GM19452 (cell line): ENCODE data around the gene TSR3.

Source experiments
- ATAC-seq: cut with Tn5 transposase; IDR thresholded peaks from one replicate; pipeline ENCODE4 v1.9.1; 2021; ENCODE audit not compliant: unreplicated experiment

The TSR3 gene

GRCh38 chr16:1378087-1378803 lies 26.6 kb upstream of the TSR3 start:
- ATAC-seq = no peak

GRCh38 chr16:1377406-1378010 lies 25.8 kb upstream of the TSR3 start:
- ATAC-seq = no peak

DNA sequence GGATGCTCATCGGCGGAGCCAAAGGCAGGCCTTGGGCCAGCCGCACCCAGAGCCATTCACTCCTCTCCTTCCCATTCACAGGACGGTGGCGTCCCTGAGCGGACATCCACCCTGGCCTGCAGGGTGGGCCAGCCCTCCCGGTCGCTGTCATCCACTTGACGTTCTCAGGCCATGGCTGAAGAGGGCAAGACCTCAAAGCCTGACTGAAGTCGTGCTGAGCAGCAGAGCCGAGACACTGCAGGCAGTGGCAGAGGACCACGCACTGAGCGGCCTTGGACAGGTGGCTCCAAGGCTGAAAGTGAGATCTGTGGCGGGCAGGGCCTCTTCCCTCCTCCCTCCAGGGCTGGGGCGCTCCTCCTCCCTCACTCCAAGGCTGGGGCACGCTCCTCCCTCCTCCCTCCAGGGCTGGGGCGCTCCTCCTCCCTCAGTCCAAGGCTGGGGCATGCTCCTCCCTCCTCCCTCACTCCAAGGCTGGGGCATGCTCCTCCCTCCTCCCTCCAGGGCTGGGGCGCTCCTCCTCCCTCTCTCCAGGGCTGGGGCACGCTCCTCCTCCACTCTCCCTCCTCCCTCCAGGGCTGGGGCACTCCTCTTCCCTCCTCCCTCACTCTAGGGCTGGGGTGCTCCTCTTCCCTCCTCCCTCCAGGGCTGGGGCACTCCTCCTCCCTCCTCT lies 24.2 kb upstream of the TSR3 start:
- ATAC-seq = no peak

DNA sequence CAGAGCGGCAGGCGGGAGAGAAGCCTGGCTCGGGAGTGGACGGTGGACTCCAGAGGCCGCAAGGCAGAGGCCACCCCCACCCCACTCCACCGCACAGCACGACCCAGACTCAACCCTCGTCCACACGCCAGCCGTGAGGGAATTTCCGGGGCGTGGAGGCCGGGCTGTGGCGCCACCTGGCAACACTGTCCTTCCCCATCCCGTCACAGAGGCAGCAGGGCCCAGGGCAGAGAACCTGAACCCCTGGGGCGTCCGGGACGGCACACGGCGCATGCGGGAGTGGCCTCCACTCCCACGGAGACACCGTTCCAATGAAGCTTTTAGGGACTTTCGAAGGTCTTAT lies 23.6 kb upstream of the TSR3 start:
- no peak for ATAC-seq

DNA sequence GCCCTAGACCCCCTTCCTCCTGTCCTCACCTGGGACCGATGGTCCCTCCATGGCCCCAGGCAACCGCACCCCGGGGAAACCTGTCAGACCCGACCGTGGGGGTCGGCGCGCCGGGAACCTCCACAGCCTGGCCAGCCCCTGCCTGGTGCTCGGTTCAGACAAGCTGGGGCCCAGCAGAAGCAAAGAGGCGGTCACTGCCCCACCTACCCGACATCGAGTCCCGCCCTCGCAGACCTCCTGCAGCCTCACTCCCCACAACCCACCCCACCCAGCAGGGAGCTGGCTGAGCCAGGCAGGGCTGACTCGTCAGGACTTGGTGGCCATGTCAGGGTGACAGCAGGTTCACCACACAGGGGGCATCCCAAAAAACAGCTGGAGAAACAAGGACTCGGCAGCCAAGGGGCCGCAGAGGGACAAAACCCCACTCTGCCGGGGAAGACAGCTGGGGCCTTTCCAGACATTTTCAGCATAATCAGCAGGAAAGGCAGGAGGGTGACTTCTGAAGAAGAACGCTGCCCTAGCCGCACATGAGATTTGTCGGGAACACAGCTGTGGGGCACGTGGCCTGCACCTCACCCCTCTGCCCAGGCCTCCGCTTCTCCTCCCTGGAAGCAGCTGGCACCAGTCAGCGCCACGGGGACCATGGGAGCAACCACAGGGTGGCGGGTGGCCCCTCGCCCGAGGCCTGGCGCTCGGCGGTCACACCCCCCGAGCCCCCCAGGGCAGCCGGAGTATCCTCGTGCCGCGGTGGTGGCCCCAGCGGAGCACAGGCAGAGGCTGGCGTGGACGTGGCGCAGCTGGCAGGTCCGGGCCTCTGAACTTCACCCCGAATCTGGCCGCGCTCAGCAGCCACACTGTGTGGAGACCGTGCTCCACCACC lies 23.0 kb upstream of the TSR3 start:
- no peak for ATAC-seq

DNA sequence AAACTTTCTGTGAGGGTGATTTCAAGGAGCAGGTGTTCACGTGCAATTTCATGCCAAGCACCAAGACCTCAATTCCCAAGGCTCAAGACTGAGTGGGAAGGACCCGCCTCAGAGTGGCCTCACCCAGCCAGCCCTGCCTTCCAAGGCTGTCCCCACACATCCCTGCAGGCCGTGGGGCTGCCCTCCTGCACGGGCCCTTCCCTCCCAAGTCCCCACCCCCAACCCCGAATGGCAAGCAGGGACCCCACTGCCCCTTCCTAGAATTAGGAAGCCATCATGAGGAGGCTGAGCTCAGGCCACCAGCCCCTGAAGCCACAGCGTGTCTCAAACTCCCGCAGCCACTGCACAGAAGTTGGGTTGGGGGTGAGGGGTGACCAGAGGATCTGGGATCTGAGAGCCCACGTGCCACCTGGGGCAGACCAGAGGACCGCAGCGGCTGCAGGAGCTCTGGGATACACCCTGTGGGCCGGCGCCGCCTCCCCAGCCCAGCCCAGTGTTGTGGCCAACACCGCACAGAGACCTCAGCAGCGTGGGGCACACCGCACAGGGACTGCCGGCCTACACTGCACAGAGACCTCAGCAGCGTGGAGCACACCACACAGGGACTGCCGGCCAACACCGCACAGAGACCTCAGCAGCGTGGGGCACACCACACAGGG lies 20.7 kb upstream of the TSR3 start:
- no peak for ATAC-seq

DNA sequence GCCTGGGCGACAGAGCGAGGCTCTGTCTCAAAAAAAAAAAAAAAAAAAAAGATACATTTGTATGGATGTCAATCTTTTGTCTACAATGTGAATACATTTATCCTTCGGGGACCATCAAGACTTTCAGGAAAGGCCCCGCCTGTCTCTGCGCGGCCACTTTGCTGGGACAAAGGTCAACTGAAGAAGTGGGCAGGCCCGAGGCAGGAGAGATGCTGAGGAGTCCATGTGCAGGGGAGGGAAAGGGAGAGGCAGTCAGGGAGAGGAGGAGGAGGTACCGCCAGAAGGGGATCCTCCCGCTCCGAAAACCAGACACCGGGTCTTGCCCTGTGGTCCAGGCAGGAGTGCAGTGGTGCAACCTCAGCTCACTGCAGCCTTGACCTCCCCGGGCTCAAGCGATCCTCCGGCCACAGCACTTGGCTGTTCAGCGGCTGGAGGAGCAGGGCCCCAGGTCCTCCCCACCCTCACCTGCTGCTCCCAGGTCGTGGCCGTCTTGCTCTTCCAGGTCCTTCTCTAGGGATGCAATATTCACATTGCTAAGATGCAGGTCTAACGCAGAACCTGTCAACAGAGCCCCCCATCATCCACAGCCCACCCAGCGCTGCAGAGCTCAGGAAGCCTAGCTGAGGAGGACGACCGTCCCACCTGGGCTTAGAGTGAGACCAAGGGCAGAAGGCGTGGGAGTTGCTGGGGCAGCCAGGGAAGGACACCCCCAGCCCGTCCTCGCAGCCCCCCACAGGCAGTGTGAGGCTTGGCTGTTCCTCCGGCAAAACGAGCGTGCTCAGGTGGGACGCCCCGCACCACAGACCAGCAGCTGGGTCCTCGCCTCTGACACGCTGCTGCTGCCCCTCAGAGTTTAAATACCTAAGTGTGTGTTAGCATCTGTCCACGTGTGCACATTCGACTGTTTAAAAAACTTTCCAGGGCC lies 19.6 kb upstream of the TSR3 start:
- ATAC-seq = no peak

- no peak for ATAC-seq
These were observed 16.0 kb upstream of the TSR3 start for GRCh38 chr16:1367486-1368174.

DNA sequence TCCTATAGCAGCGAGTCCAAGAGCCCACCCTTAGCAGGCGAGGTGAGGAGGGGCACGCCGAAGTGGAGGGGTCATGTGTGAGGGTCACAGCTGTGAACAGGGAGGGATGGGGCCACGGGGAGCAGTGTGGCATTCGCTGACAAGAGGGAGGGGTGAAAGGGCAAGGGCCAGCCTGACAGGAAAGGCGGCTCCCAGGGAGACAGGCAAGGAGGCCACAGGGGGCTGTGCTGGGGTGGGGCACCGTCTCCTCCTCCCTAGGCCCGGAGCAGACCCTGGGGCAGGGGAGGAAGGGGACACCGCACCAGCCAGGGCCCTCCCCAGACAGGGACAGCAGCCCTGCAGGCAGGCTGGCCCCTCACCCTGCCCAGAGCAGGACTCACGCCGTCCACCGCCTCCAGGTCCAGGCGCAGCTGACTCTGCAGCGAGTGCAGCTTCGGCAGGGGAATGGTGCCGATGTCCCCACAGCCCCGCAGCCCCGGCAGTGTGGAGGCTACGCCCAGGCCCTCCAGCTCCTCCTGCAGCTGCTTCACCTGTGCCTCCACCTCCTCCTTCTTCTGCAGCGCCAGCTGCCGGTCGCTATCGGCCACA lies 15.1 kb upstream of the TSR3 start:
- no peak for ATAC-seq

DNA sequence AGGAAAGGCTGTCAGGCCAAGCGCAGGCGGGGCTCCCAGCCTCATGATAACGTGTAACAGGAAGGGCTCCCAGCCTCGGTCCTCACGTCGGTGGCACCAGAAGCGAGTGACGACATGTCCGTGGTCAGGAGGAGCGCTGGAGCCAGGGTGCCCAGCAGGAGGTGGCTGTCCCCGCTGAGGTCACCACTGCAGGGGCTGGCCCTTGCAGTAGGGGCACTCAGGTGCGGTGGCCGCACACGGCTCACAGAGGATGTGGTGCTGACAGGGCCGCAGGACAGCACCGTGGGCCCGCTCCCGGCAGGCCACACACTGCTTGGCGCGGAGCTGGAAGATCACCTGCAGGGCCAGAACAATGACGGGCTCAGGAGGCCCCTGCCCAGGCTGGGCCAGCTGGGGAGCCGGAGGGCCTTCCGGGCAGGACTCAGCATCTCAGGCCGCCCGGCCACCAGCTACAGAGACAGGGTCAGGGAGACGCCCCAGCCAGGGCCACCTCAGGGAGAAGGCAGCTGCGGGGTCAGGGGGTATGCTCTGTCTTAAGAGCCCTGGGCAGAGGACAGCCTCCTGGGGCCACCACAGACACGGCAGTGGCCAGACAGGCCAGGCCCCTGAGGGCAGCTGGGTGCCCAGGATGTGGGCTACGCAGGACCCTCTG lies 14.5 kb upstream of the TSR3 start:
- no peak for ATAC-seq

- no peak for ATAC-seq
These were observed 12.8 kb upstream of the TSR3 start for GRCh38 chr16:1364510-1364909.

- no peak for ATAC-seq
These were observed 11.9 kb upstream of the TSR3 start for GRCh38 chr16:1363501-1364041.

- ATAC-seq = no peak
These were observed 11.1 kb upstream of the TSR3 start for GRCh38 chr16:1362807-1363206.

DNA sequence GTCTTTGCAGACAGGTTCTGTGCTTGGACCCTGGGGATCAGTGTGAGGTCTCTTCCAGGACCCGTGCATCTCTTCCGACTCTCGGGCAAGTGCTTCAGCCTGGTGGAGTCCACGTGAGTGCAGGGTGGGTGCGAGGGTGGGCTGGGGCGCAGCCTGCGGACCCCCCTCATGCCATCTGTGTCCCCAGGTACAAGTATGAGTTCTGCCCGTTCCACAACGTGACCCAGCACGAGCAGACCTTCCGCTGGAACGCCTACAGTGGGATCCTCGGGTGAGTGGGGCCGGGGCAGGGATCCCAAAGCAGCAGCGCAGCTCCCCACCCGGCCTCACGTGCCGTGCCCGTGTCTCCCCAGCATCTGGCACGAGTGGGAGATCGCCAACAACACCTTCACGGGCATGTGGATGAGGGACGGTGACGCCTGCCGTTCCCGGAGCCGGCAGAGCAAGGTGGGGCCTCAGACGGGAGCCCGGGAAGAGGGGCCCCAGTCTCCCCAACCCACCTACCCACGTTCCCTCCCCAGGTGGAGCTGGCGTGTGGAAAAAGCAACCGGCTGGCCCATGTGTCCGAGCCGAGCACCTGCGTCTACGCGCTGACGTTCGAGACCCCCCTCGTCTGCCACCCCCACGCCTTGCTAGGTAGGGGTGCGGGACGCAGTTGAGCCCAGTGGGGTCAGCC lies 10.1 kb upstream of the TSR3 start:
- no peak for ATAC-seq

DNA sequence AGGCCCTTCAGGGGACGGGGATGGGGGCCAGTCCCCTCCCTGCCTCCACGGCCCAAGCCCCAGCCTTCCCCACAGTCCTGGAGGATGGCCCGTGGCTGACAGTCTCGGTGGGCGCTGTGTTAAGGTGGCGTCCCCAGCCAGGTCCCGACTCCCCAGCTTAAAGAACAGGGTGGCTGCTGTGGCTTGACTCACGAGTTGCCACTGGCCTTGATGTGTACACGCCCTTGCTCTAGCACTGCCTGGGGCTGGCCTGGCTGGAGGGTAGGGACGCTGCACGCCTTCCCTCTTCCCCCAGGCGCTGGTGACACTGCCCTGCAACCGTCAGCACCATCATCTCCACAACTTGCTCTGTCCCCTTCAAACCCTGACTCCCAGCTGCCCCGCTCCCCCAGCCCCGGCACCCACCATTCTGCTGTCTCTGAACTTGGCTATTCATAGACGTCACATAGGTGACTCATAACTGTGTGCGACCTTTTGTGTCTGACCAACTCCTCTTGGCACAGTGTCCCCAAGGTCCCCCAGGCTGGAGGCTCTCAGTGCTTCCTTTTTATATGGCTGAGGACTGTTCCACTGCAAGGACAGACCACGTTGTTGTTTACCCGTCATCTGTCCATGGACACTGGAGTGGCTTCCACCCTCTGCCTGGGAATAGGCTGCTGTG lies 6.4 kb upstream of the TSR3 start:
- ATAC-seq = no peak

DNA sequence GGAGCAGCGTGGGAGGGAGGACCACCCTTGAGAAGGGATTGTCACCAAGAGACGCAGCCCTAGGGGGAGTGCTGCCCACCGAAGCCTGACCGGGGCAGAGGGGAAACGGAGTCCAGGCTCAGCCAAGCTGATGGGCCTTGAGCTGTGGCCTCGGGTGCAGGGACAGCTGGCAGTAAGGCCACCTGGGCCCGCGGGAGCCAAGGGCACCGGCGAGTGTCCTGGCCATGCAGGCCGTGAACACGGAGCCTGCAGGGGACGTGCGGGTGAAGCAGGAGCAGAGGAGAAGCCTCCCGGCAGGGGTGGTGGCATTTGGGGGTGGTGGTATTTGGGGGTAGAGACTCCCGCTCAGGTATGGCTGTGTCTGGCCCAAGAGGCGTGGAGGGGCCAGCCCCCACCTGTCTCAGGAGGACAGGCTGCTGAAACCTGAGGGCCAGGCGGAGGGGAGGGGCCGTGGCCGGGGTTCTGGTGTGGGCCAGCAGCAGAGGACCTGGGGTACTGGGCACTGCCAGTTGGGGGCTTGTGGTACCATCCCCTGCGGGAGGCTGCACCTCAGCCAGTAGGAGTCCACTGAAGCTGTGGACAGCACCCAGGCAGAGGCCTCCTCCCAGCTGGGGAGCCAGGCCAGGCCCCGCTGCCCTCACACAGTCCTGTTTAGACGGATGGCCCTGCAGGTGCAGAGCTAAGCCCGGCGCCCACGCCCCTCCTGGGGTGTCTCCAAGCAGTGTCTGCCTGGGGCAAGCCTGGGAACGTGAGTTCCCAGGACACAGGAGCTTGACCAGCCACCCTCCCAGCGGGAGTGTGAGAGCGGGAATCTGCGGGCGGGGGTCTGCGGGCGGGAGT lies 4.6 kb upstream of the TSR3 start:
- no peak for ATAC-seq
